H1 (cell line): ENCODE results near the gene ANKLE1. TPM values are rescaled to one million over a fixed set of nuclear protein-coding genes. Genes with fewer than 3 reads are reported as not detected.

Experiments used
- ATF2 ChIP-seq: IDR thresholded peaks from 2 replicates; pipeline ENCODE4 v1.6.1; 2012; ENCODE audit warnings: low read length, inconsistent platforms
- CTCF ChIP-seq, 3 experiments: IDR thresholded peaks; 1 replicate in 2 of 3; 2 replicates in 1 of 3; pipeline versions ENCODE4 v1.5.1 to v1.6.1; 2011; ENCODE audit warnings: low read length in 3 of 3, mild to moderate bottlenecking in 3 of 3, inconsistent platforms in 2 of 3, low read depth in 1 of 3, moderate library complexity in 1 of 3; ENCODE audit not compliant: insufficient read depth in 1 of 3; ENCODE audit errors: control extremely low read depth in 1 of 3
- GABPA ChIP-seq: IDR thresholded peaks from 2 replicates; pipeline ENCODE4 v1.6.1; 2011; ENCODE audit warnings: mild to moderate bottlenecking, low read length, moderate library complexity, borderline replicate concordance; ENCODE audit not compliant: insufficient read depth
- HDAC2 ChIP-seq, 2 experiments: fragments of 300-600 bp in 1 of 2; sonication (generic) in 1 of 2; IDR thresholded peaks; 2 replicates each; pipeline ENCODE4 v1.6.1; 2011 to 2012; ENCODE audit warnings: low read depth in 2 of 2, low read length in 2 of 2, mild to moderate bottlenecking in 2 of 2, moderate library complexity in 2 of 2, borderline replicate concordance in 1 of 2, inconsistent platforms in 1 of 2
- KDM1A ChIP-seq: fragments of 200-600, 300-600 bp; sonication (generic); IDR thresholded peaks from 2 replicates; pipeline ENCODE4 v1.7.1; 2016; ENCODE audit warnings: mild to moderate bottlenecking, low read length, borderline replicate concordance
- MAX ChIP-seq: IDR thresholded peaks from 2 replicates; pipeline ENCODE4 v1.6.1; 2012; ENCODE audit warnings: inconsistent platforms
- NRF1 ChIP-seq: IDR thresholded peaks from 2 replicates; pipeline ENCODE4 v1.6.1; 2011; ENCODE audit warnings: mild to moderate bottlenecking, low read depth, low read length, improper control_type of control experiment
- PHF8 ChIP-seq: fragments of 200-600 bp; sonication (generic); conservative IDR thresholded peaks from 2 replicates; pipeline ENCODE4 v1.7.1; 2012; ENCODE audit warnings: low read depth, mild to moderate bottlenecking, inconsistent platforms, low read length, moderate library complexity
- RAD21 ChIP-seq, 2 experiments: IDR thresholded peaks in 1 of 2; conservative IDR thresholded peaks in 1 of 2; 2 replicates each; pipeline ENCODE4 v1.6.1; 2011; ENCODE audit warnings: low read depth in 2 of 2, low read length in 2 of 2, improper control_type of control experiment in 1 of 2, inconsistent platforms in 1 of 2, mild to moderate bottlenecking in 1 of 2, moderate library complexity in 1 of 2
- RBBP5 ChIP-seq: IDR thresholded peaks from 2 replicates; pipeline ENCODE4 v1.7.1; 2012; ENCODE audit warnings: low read depth, mild to moderate bottlenecking, inconsistent platforms, low read length, moderate library complexity, borderline replicate concordance
- SP4 ChIP-seq: IDR thresholded peaks from 2 replicates; pipeline ENCODE4 v1.6.1; 2012; ENCODE audit warnings: low read length, inconsistent platforms
- SUZ12 ChIP-seq: fragments of 200-600 bp; sonication (generic); IDR thresholded peaks from 2 replicates; pipeline ENCODE4 v1.6.1; 2012; ENCODE audit warnings: mild to moderate bottlenecking, inconsistent platforms, low read length, moderate library complexity, mixed read lengths
- TAF7 ChIP-seq: optimal IDR thresholded peaks from 2 replicates; pipeline ENCODE3; 2011; ENCODE audit warnings: low read depth, mild to moderate bottlenecking, inconsistent platforms, low read length, moderate library complexity, borderline replicate concordance
- YY1 ChIP-seq: IDR thresholded peaks from 2 replicates; pipeline ENCODE4 v1.6.1; 2011; ENCODE audit warnings: low read depth, mild to moderate bottlenecking, low read length
- polyA plus RNA-seq, 7 experiments: library from polyadenylated mRNA; depleted of rRNA in 3 of 7; stranded (reverse) in 5 of 7; unstranded in 2 of 7; fragments of >200 nt in 5 of 7; fragments of 200-250 nt in 2 of 7; gene quantifications; 1 replicate in 5 of 7; 2 replicates in 1 of 7; 4 replicates in 1 of 7; pipeline versions ENCODE4 v1.2.1 to v1.2.3, GENCODE V29; 2011 to 2013; ENCODE audit warnings: missing spikeins in 2 of 7, mixed read lengths in 2 of 7
- total RNA-seq: library from RNA; stranded (reverse); fragmentation: NEBNext Ultra II Directional; extraction: Animal tissue kit (Norgen Biotek cat#: 25700); gene quantifications from 2 replicates; pipeline ENCODE4 v1.2.1, GENCODE V29; 2021

ANKLE1 gene
- total and polyA plus RNA-seq, 2 of the 8 experiments (the other 6 are each of a cell fraction or from before 2014, with no cell fraction given) = 6.1 to 9.6 TPM

- TF ChIP-seq ATF2 = peak; percentile 25; the same call in 1 of the 2 replicates
- TF ChIP-seq HDAC2 (IDR thresholded peaks at IDR 0.05; ENCODE audit: borderline replicate concordance in 1 of 2, low read depth in 2 of 2, low read length in 2 of 2) = peak in 1 of 2 experiments; percentile 54; a peak in 1 of 4 replicates
- peak; percentile 69; the same call in 1 of the 2 replicates for TF ChIP-seq GABPA
- TF ChIP-seq MAX = peak; percentile 97
- no peak for TF ChIP-seq RBBP5
- TF ChIP-seq SUZ12 = no peak
- TF ChIP-seq SP4 = no peak
- TF ChIP-seq PHF8 = no peak
- TF ChIP-seq KDM1A = peak; percentile 34; the same call in 1 of the 2 replicates
- TF ChIP-seq CTCF (IDR thresholded peaks at IDR 0.05; ENCODE audit: control extremely low read depth in 1 of 3, insufficient read depth in 1 of 3, low read depth in 1 of 3, low read length in 3 of 3) = peak; percentile 88 to 96 (median 92)
- no peak for TF ChIP-seq NRF1
- TF ChIP-seq TAF7 = no peak
- TF ChIP-seq RAD21 (IDR thresholded peaks at IDR 0.05 in 1 of 2, conservative IDR thresholded peaks at IDR 0.05 in 1 of 2; ENCODE audit: low read depth in 2 of 2, low read length in 2 of 2) = peak; percentile 87 to 88
- peak; percentile 37; the same call in 1 of the 2 replicates for TF ChIP-seq YY1
- TF ChIP-seq, all 59 proteins: peak for 12
Measured at GRCh38 chr19:17282488-17283125, 906 bp downstream of the ANKLE1 start (continued).
